WERI-Rb-1 (cell line): ENCODE results near the gene DHX9.

Experiments used
- DNase-seq: peaks from one replicate; pipeline ENCODE4 v3.0.0-alpha.2; 2020
- H3K27ac ChIP-seq: fragments of 250-450 bp; sonication (Bioruptor Pico); 2 replicates; pipeline ENCODE4 v1.5.1; 2020; ENCODE audit warnings: mild to moderate bottlenecking, moderate library complexity
- H3K27me3 ChIP-seq: fragments of 250-450 bp; sonication (Bioruptor Pico); 2 replicates; pipeline ENCODE4 v1.5.1; 2021; ENCODE audit warnings: mild to moderate bottlenecking, low read depth, moderate library complexity; ENCODE audit not compliant: insufficient read depth, severe bottlenecking
- H3K36me3 ChIP-seq: fragments of 250-450 bp; sonication (Bioruptor Pico); 2 replicates; pipeline ENCODE4 v1.5.1; 2020; ENCODE audit warnings: mild to moderate bottlenecking, moderate library complexity
- H3K4me3 ChIP-seq: 2 replicates; pipeline ENCODE4 v1.5.1; 2011; ENCODE audit warnings: low read depth, mild to moderate bottlenecking, control low read depth, low read length
- H3K9me3 ChIP-seq: fragments of 250-450 bp; sonication (Bioruptor Pico); 2 replicates; pipeline ENCODE4 v1.5.1; 2021; ENCODE audit warnings: mild to moderate bottlenecking, moderate library complexity; ENCODE audit not compliant: severe bottlenecking
- TF ChIP-seq, protein P1 (sequence below): IDR thresholded peaks from 2 replicates; pipeline ENCODE4 v1.5.1; 2011; ENCODE audit warnings: low read depth, mild to moderate bottlenecking, control low read depth, inconsistent platforms, low read length

Gene DHX9

DNA sequence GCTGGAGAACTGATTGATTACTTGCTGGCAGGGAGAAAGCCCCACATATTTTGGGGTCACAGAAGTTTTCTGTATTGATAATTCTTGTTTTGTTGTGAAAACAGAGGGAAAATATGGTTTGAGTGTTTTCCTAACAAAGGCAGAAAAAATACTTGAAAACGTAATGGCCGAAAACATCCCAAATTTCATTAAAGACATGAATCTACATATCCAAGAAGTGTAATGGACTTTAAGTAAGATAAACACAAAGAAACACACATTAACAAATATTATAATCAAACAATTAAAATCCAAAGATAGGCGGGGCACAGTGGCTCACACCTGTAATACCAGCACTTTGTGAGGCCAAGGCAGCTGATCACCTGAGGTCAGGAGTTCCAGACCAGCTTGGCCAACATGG is 74.3 kb downstream of the DHX9 start:
- no peak overlapping the region for H3K4me3 ChIP-seq
- H3K36me3 ChIP-seq: no peaks in the 10 kb centered on the region
- H3K9me3 ChIP-seq: no peaks in the 10 kb centered on the region
- H3K27ac ChIP-seq: no peak overlapping the region
- no peak for DNase-seq
- TF ChIP-seq, protein P1, sequence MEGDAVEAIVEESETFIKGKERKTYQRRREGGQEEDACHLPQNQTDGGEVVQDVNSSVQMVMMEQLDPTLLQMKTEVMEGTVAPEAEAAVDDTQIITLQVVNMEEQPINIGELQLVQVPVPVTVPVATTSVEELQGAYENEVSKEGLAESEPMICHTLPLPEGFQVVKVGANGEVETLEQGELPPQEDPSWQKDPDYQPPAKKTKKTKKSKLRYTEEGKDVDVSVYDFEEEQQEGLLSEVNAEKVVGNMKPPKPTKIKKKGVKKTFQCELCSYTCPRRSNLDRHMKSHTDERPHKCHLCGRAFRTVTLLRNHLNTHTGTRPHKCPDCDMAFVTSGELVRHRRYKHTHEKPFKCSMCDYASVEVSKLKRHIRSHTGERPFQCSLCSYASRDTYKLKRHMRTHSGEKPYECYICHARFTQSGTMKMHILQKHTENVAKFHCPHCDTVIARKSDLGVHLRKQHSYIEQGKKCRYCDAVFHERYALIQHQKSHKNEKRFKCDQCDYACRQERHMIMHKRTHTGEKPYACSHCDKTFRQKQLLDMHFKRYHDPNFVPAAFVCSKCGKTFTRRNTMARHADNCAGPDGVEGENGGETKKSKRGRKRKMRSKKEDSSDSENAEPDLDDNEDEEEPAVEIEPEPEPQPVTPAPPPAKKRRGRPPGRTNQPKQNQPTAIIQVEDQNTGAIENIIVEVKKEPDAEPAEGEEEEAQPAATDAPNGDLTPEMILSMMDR: no peak
- no peaks in the 10 kb centered on the region for H3K27me3 ChIP-seq

DNA sequence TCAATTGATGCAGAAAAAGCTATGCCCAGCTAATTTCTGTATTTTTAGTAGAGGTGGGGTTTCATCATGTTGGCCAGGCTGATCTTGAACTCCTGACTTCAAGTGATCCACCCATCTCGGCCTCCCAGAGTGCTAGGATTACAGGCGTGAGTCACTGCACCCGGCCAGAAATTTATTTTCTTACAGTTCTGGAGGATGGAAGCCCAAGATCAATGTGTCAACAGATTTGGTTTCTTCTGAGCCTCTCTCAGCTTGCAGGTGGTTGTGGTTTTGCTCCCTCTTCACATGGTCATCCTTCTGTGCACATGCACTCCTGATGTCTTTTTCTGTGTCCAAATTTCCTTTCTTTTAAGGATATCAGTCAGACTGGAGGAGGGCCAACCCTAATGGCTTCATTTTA is 78.2 kb downstream of the DHX9 start:
- Histone ChIP-seq H3K36me3 (no peaks in the 10 kb centered on the region), H3K4me3 (no peak overlapping the region), H3K9me3 (no peaks in the 10 kb centered on the region), H3K27ac (no peak overlapping the region), H3K27me3 (no peaks in the 10 kb centered on the region)
- no peak for DNase-seq
- TF ChIP-seq, protein P1: no peak

DNA sequence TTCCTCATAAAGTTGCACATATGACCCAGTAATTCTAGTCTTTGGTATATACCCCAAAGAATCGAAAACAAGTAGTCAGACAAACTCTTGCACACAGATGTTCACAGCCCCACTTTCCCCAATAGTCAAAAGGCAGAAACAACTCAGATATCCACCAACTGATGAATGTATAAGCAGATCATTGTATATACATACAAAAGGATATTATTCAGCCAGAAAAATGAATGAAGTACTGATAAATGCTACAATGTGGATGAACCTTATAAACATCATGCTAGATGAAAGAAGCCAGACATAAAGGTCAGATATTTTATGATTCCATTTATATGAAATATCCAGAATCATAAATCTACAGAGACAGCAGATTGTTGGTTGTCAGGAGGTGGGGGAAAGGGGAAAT is 86.5 kb downstream of the DHX9 start:
- Histone ChIP-seq H3K27me3 (no peaks in the 10 kb centered on the region), H3K9me3 (no peaks in the 10 kb centered on the region), H3K4me3 (no peak overlapping the region), H3K36me3 (no peaks in the 10 kb centered on the region), H3K27ac (no peak overlapping the region)
- TF ChIP-seq, protein P1: no peak
- DNase-seq: no peak

DNA sequence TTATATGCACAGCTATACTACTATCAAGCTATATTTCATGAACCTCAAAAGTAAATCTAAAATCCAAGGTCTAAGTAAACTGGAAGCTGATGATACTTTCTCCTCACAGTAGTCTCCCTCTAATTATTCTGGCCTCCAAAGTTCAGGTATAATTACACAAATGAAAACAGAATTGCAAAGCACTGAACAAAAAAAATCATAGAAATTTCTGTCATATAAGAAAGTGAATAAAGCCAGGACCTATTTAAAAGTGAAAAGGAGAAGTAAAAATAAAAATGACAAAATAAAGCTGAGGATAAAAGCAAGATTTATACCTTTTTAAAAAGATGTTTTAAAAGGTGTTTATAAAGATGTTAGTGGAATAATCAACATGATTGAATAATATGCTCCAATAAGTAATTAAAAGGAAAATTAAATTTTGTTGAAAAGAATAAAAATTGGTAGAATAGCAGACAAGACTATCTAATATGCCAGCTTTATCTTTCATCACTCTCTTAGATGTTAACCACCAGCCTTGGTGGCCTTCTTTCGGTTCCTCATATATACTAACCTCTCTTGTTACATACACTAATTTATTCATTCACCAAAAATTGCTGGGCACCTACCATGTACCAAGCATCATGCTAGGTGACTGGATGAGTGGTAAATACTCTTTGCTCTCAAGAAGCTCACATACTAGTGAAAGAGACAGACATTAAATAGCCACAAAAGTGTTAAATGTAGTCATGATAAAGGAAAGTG is 88.7 kb downstream of the DHX9 start:
- TF ChIP-seq, protein P1: no peak
- no peak for DNase-seq
- Histone ChIP-seq H3K9me3 (no peaks in the 10 kb centered on the region), H3K4me3 (no peak overlapping the region), H3K27me3 (no peaks in the 10 kb centered on the region), H3K36me3 (no peaks in the 10 kb centered on the region), H3K27ac (no peak overlapping the region)

- no peak for DNase-seq
- Histone ChIP-seq H3K4me3 (no peak overlapping the region), H3K9me3 (no peaks in the 10 kb centered on the region), H3K36me3 (no peaks in the 10 kb centered on the region), H3K27ac (no peak overlapping the region), H3K27me3 (no peaks in the 10 kb centered on the region)
- TF ChIP-seq, protein P1: no peak
Observed at GRCh38 chr1:182930985-182931384, 91.8 kb downstream of the DHX9 start.

GRCh38 chr1:182935716-182936115 is 96.6 kb downstream of the DHX9 start:
- Histone ChIP-seq H3K27me3 (no peaks in the 10 kb centered on the region), H3K36me3 (no peaks in the 10 kb centered on the region), H3K27ac (no peak overlapping the region), H3K4me3 (no peak overlapping the region), H3K9me3 (no peaks in the 10 kb centered on the region)
- TF ChIP-seq, protein P1: no peak
- DNase-seq: no peak
